IPS-NIHi7 (cell line): Measurements from ENCODE around the gene UBE2O.
A peak's percentile ranks its signal among the peaks of the same experiment; 100 is the strongest.

Experiments used
- DNase-seq: peaks from one replicate; pipeline ENCODE4 v3.0.0; 2012; ENCODE audit warnings: mixed read lengths; ENCODE audit errors: extremely low spot score

UBE2O gene

GRCh38 chr17:76485569-76485968, 32.6 kb upstream of the UBE2O start:
- no peak for DNase-seq

GRCh38 chr17:76484228-76484725, 31.3 kb upstream of the UBE2O start:
- DNase-seq: no peak

- no peak for DNase-seq
Observed at GRCh38 chr17:76481071-76481655, 28.2 kb upstream of the UBE2O start.

- DNase-seq: no peak
Observed at GRCh38 chr17:76480632-76481031, 27.7 kb upstream of the UBE2O start.

GRCh38 chr17:76479515-76480060, 26.6 kb upstream of the UBE2O start:
- DNase-seq: no peak

- no peak for DNase-seq
Observed at GRCh38 chr17:76478730-76479514, 26.0 kb upstream of the UBE2O start.

GRCh38 chr17:76478097-76478496, 25.1 kb upstream of the UBE2O start:
- DNase-seq: no peak

- no peak for DNase-seq
Observed at GRCh38 chr17:76477576-76477975, 24.6 kb upstream of the UBE2O start.

GRCh38 chr17:76476736-76477135, 23.8 kb upstream of the UBE2O start:
- DNase-seq: no peak

- DNase-seq: no peak
Observed at GRCh38 chr17:76475302-76475701, 22.4 kb upstream of the UBE2O start.

GRCh38 chr17:76474894-76475293, 21.9 kb upstream of the UBE2O start:
- no peak for DNase-seq

- no peak for DNase-seq
Observed at GRCh38 chr17:76474238-76474637, 21.3 kb upstream of the UBE2O start.

- peak; percentile 75 for DNase-seq
Observed at GRCh38 chr17:76473541-76473985, 20.6 kb upstream of the UBE2O start.

- DNase-seq: no peak
Observed at GRCh38 chr17:76472726-76473125, 19.8 kb upstream of the UBE2O start.

- DNase-seq: no peak
Observed at GRCh38 chr17:76472258-76472645, 19.3 kb upstream of the UBE2O start.

- DNase-seq: no peak
Observed at GRCh38 chr17:76471498-76472257, 18.7 kb upstream of the UBE2O start.

GRCh38 chr17:76469991-76470739, 17.2 kb upstream of the UBE2O start:
- no peak for DNase-seq

GRCh38 chr17:76469076-76469990, 16.4 kb upstream of the UBE2O start:
- DNase-seq: no peak

GRCh38 chr17:76468634-76469010, 15.7 kb upstream of the UBE2O start:
- no peak for DNase-seq

- no peak for DNase-seq
Observed at GRCh38 chr17:76467809-76468633, 15.1 kb upstream of the UBE2O start.
